GM12878 (cell line): Measurements from ENCODE around the gene SLC25A52. TPM values are rescaled to one million over a fixed set of nuclear protein-coding genes. Genes with fewer than 3 reads are reported as not detected.

Experiments
- ATAC-seq: fragments of 200-7000 bp; cut with Tn5 transposase; 3 replicates; pipeline ENCODE4 v1.9.1; 2020; ENCODE audit warnings: mild to moderate bottlenecking, moderate library complexity
- BruUV-seq: library from RNA; stranded (reverse); fragments of 400-500 nt; replicated peaks from 2 replicates; lab custom pipeline; 2021; lab: Mats Ljungman, UMichigan
- CTCF ChIA-PET: fragments of 300-600 bp; sonication (Branson Sonifier 250); formaldehyde crosslinking; extraction: SDS; loops from one replicate; lab custom pipeline; 2021; ENCODE audit warnings: inconsistent platforms; lab: Yijun Ruan, JAX
- POLR2A ChIA-PET: fragments of 350-600 bp; formaldehyde crosslinking; extraction: SDS; loops from one replicate; lab custom pipeline; 2021; ENCODE audit warnings: inconsistent platforms; lab: Charles Lee
- RAD21 ChIA-PET: fragments of 300-600 bp; sonication (Branson Sonifier 250); formaldehyde crosslinking; loops from one replicate; lab custom pipeline; 2023; ENCODE audit warnings: antibody characterized with exemption; ENCODE audit not compliant: unreplicated experiment; lab: Charles Lee
- SMC1A ChIA-PET: fragments of 300-600 bp; sonication (Branson Sonifier 250); formaldehyde crosslinking; loops from one replicate; lab custom pipeline; 2023; ENCODE audit not compliant: unreplicated experiment, uncharacterized antibody; lab: Charles Lee
- DNase-seq: peaks from one replicate; pipeline ENCODE4 v3.0.0-alpha.2; 2011; ENCODE audit warnings: low read depth, low spot score
- FAIRE-seq: peaks from 3 replicates; lab custom pipeline; 2011; peaks lifted over from hg19 to GRCh38; lab: Jason Lieb, UNC
- H2AFZ ChIP-seq: 2 replicates; pipeline ENCODE4 v1.6.0; 2011; ENCODE audit warnings: low read depth, low read length, control low read depth; ENCODE audit not compliant: control insufficient read depth
- H3K27ac ChIP-seq: 2 replicates; pipeline ENCODE4 v1.5.1; 2011; ENCODE audit warnings: control low read depth; ENCODE audit not compliant: control insufficient read depth, insufficient read depth
- H3K27me3 ChIP-seq, 2 experiments: replicated peaks in 1 of 2; 2 replicates each; pipeline versions ENCODE4 v1.6.0 to v1.6.1; 2011; ENCODE audit warnings: low read length in 1 of 2; ENCODE audit not compliant: control insufficient read depth in 2 of 2, insufficient read depth in 2 of 2
- H3K36me3 ChIP-seq, 2 experiments: 2 replicates each; pipeline ENCODE4 v1.5.1; 2011; ENCODE audit warnings: low read length in 1 of 2; ENCODE audit not compliant: control insufficient read depth in 2 of 2, insufficient read depth in 2 of 2
- H3K4me1 ChIP-seq: 2 replicates; pipeline ENCODE4 v1.6.1; 2011; ENCODE audit warnings: mild to moderate bottlenecking, low read length, moderate library complexity, mixed read lengths; ENCODE audit not compliant: control insufficient read depth, insufficient read depth
- H3K4me2 ChIP-seq: 2 replicates; pipeline ENCODE4 v1.6.0; 2011; ENCODE audit warnings: control low read depth; ENCODE audit not compliant: control insufficient read depth, insufficient read depth
- H3K4me3 ChIP-seq: fragments of 200-600 bp; sonication (generic); 2 replicates; pipeline ENCODE4 v1.5.1; 2016
- H3K79me2 ChIP-seq: 2 replicates; pipeline ENCODE4 v1.6.0; 2011; ENCODE audit warnings: low read length; ENCODE audit not compliant: control insufficient read depth, insufficient read depth
- H3K9ac ChIP-seq: 2 replicates; pipeline ENCODE4 v1.8.0; 2011; ENCODE audit warnings: low read length, control low read depth, mixed read lengths; ENCODE audit not compliant: control insufficient read depth, insufficient read depth
- H3K9me3 ChIP-seq: replicated peaks from 3 replicates; pipeline ENCODE4 v1.5.1; 2011; ENCODE audit warnings: mild to moderate bottlenecking, low read length; ENCODE audit not compliant: control insufficient read depth, insufficient read depth
- H4K20me1 ChIP-seq: 2 replicates; pipeline ENCODE4 v1.6.0; 2011; ENCODE audit not compliant: control insufficient read depth, insufficient read depth
- ATF3 ChIP-seq: IDR thresholded peaks from 2 replicates; pipeline ENCODE4 v1.6.1; 2011; ENCODE audit warnings: low read depth, mild to moderate bottlenecking, low read length, moderate library complexity, borderline replicate concordance; ENCODE audit errors: extremely low read depth
- BCL3 ChIP-seq: IDR thresholded peaks from 2 replicates; pipeline ENCODE4 v1.6.1; 2011; ENCODE audit warnings: borderline replicate concordance, low read depth, mild to moderate bottlenecking, moderate library complexity, low read length; ENCODE audit not compliant: insufficient read depth, poor library complexity, severe bottlenecking
- CBFB ChIP-seq: IDR thresholded peaks from 2 replicates; pipeline ENCODE4 v1.6.1; 2016; ENCODE audit warnings: antibody characterized with exemption, low read depth
- EP300 ChIP-seq, 2 experiments: fragments of 150-350 bp in 1 of 2; IDR thresholded peaks; 2 replicates each; pipeline ENCODE4 v1.6.1; 2011 to 2012; ENCODE audit warnings: low read depth in 2 of 2, low read length in 2 of 2, borderline replicate concordance in 1 of 2, improper control_type of control experiment in 1 of 2, inconsistent platforms in 1 of 2; ENCODE audit not compliant: control insufficient read depth in 1 of 2
- ESRRA ChIP-seq: IDR thresholded peaks from 2 replicates; pipeline ENCODE4 v1.6.1; 2012; ENCODE audit warnings: mild to moderate bottlenecking, low read length, improper control_type of control experiment
- FOXM1 ChIP-seq: IDR thresholded peaks from 2 replicates; pipeline ENCODE4 v1.6.1; 2012; ENCODE audit warnings: low read depth, mild to moderate bottlenecking, inconsistent platforms, low read length, moderate library complexity
- MAX ChIP-seq: IDR thresholded peaks from 2 replicates; pipeline ENCODE4 v1.6.1; 2012; ENCODE audit warnings: low read depth, low read length, improper control_type of control experiment
- NBN ChIP-seq: fragments of 450-650 bp; IDR thresholded peaks from 2 replicates; pipeline ENCODE4 v1.6.1; 2016
- PBX3 ChIP-seq: IDR thresholded peaks from 2 replicates; pipeline ENCODE4 v1.6.1; 2011; ENCODE audit warnings: mild to moderate bottlenecking, low read depth, low read length, moderate library complexity; ENCODE audit not compliant: insufficient replicate concordance
- PKNOX1 ChIP-seq: fragments of 450-650 bp; IDR thresholded peaks from 2 replicates; pipeline ENCODE4 v1.6.1; 2016; ENCODE audit warnings: mild to moderate bottlenecking
- RELA ChIP-seq: fragments of 450-650 bp; IDR thresholded peaks from 2 replicates; pipeline ENCODE4 v1.8.0; 2014; ENCODE audit warnings: borderline replicate concordance; ENCODE audit not compliant: partially characterized antibody
- TBL1XR1 ChIP-seq: IDR thresholded peaks from 2 replicates; pipeline ENCODE4 v1.6.1; 2012; ENCODE audit warnings: low read depth, low read length, improper control_type of control experiment
- TCF7 ChIP-seq: IDR thresholded peaks from 2 replicates; pipeline ENCODE4 v1.6.1; 2014; ENCODE audit warnings: antibody characterized with exemption, borderline replicate concordance
- ZNF24 ChIP-seq: fragments of 450-650 bp; IDR thresholded peaks from 2 replicates; pipeline ENCODE4 v1.6.1; 2017; ENCODE audit warnings: antibody characterized with exemption, mild to moderate bottlenecking
- ZNF384 ChIP-seq: IDR thresholded peaks from 2 replicates; pipeline ENCODE4 v1.6.1; 2012; ENCODE audit warnings: low read depth, mild to moderate bottlenecking, low read length, improper control_type of control experiment, borderline replicate concordance
- ZSCAN29 ChIP-seq: fragments of 450-650 bp; IDR thresholded peaks from 2 replicates; pipeline ENCODE4 v1.6.1; 2017; ENCODE audit warnings: mild to moderate bottlenecking, moderate library complexity
- WGBS: methylation state at CpG from one replicate; pipeline ENCODE4 v1.1.6; 2016; ENCODE audit warnings: low lambda C conversion rate; ENCODE audit not compliant: insufficient replicate concordance, insufficient coverage; ENCODE audit errors: missing lambda C conversion rate; 5-methylcytosine and 5-hydroxymethylcytosine counted together
- in situ Hi-C: fragments of 300-500 bp; cut with MboI; formaldehyde crosslinking; loops from 9 replicates; pipeline ENCODE4 v1.14.3; 2018; ENCODE audit warnings: mixed read lengths
- intact Hi-C: fragments of 100-400 bp; cut with micrococcal nuclease; formaldehyde crosslinking; loops from one replicate; pipeline ENCODE4 v1.14.2; 2022; ENCODE audit not compliant: unreplicated experiment
- polyA plus RNA-seq, 11 experiments: library from polyadenylated mRNA; depleted of rRNA in 4 of 11; unstranded in 6 of 11; stranded (reverse) in 5 of 11; fragments of >200 nt; fragmentation: Nextera tagmentation in 4 of 11; fragmentation: Illumina TruSeq in 1 of 11; extraction: Ambion mirVana in 4 of 11; extraction: Trizol in 1 of 11; gene quantifications; 1 replicate in 1 of 11; 2 replicates in 10 of 11; pipeline versions ENCODE4 v1.2.1 to v1.2.3, GENCODE V29; 2011 to 2016; ENCODE audit warnings: inconsistent platforms in 2 of 11, missing spikeins in 2 of 11, low read depth in 1 of 11
- total RNA-seq, 4 experiments: library from RNA; depleted of rRNA in 3 of 4; stranded (reverse); fragments of >200 nt in 3 of 4; fragmentation: Illumina TruSeq in 1 of 4; extraction: Trizol in 1 of 4; gene quantifications; 2 replicates each; pipeline versions ENCODE4 v1.2.1 to v1.2.3, GENCODE V29; 2013 to 2021

The SLC25A52 gene
- total and polyA plus RNA-seq, 10 of the 15 experiments (the other 5 are each of a cell fraction or from before 2014, with no cell fraction given) = not detected

- TF ChIP-seq BCL3 (no peak), PBX3 (no peak)
Observed at GRCh38 chr18:31719363-31720006, 41.2 kb downstream of the SLC25A52 start (continued).

- Histone ChIP-seq H3K4me1 (no peaks in the 10 kb centered on the region), H2AFZ (no peak overlapping the region), H3K4me2 (no peak overlapping the region), H3K36me3 (no peaks in the 10 kb centered on the region), H3K27ac (no peak overlapping the region), H3K9me3 (no peaks in the 10 kb centered on the region; the same call in 1 of the 3 replicates), H3K79me2 (no peaks in the 10 kb centered on the region), H3K9ac (no peak overlapping the region), H3K27me3 (no peaks in the 10 kb centered on the region), H3K4me3 (no peak overlapping the region), H4K20me1 (no peaks in the 10 kb centered on the region)
- FAIRE-seq (no peak), ATAC-seq (no peak), DNase-seq (no peak)
- SMC1A ChIA-PET = interaction anchor here (0.9 to 3.2 kb wide), 5 partner anchors 18 to 172 kb away, joined by 3 to 18 read pairs (median 3); no protein-coding TSS in a partner anchor
- in situ Hi-C loops (no loop called here), intact Hi-C loops (no loop called here)
- POLR2A ChIA-PET = no interaction called here
- TF ChIP-seq PKNOX1 (no peak), CBFB (no peak), ZNF24 (no peak), TBL1XR1 (no peak), ESRRA (no peak), NBN (no peak), TCF7 (no peak), ATF3 (no peak), ZNF384 (no peak), ZSCAN29 (no peak), MAX (no peak), FOXM1 (no peak), EP300 (IDR thresholded peaks at IDR 0.05; ENCODE audit: borderline replicate concordance in 1 of 2, control insufficient read depth in 1 of 2, low read depth in 2 of 2, low read length in 2 of 2) (no peak), RELA (no peak)
- RAD21 ChIA-PET = no interaction called here
- 37% methylated on average over 3 of the region's 3 CpGs for WGBS
- CTCF ChIA-PET = interaction anchor here (0.6 to 1.4 kb wide), 3 partner anchors 103 to 162 kb away, joined by 3 to 5 read pairs (median 5); no protein-coding TSS in a partner anchor
- no TSS peak for BruUV-seq
Observed at GRCh38 chr18:31718386-31718785, 42.3 kb downstream of the SLC25A52 start.
